Kidney epithelial cell (primary cell): ENCODE data around the gene IMMP2L. TPM values are rescaled to one million over a fixed set of nuclear protein-coding genes. Genes with fewer than 3 reads are reported as not detected.

Experiments used
- DNase-seq: peaks from one replicate; pipeline ENCODE4 v3.0.0-alpha.2; 2010; ENCODE audit warnings: low read depth
- H3K27me3 ChIP-seq: 2 replicates; pipeline ENCODE4 v1.6.0; 2011; ENCODE audit warnings: low read length; ENCODE audit not compliant: control insufficient read depth, insufficient read depth
- H3K36me3 ChIP-seq: 2 replicates; pipeline ENCODE4 v1.5.1; 2011; ENCODE audit warnings: low read length; ENCODE audit not compliant: control insufficient read depth, insufficient read depth
- H3K4me3 ChIP-seq: 2 replicates; pipeline ENCODE4 v1.5.1; 2011; ENCODE audit warnings: low read depth, mild to moderate bottlenecking, control low read depth, low read length
- total RNA-seq: library from RNA; depleted of rRNA; stranded (reverse); fragments of >200 nt; gene quantifications from 2 replicates; pipeline ENCODE4 v1.2.3, GENCODE V29; 2015
- TF ChIP-seq, protein P1 (sequence below): IDR thresholded peaks from 2 replicates; pipeline ENCODE4 v1.5.1; 2011; ENCODE audit warnings: mild to moderate bottlenecking, moderate library complexity, low read length, control low read depth, inconsistent platforms; ENCODE audit not compliant: insufficient read depth, poor library complexity, severe bottlenecking

IMMP2L gene
- total RNA-seq, 1 donor from 2014 or later, result 30.8 TPM

DNA sequence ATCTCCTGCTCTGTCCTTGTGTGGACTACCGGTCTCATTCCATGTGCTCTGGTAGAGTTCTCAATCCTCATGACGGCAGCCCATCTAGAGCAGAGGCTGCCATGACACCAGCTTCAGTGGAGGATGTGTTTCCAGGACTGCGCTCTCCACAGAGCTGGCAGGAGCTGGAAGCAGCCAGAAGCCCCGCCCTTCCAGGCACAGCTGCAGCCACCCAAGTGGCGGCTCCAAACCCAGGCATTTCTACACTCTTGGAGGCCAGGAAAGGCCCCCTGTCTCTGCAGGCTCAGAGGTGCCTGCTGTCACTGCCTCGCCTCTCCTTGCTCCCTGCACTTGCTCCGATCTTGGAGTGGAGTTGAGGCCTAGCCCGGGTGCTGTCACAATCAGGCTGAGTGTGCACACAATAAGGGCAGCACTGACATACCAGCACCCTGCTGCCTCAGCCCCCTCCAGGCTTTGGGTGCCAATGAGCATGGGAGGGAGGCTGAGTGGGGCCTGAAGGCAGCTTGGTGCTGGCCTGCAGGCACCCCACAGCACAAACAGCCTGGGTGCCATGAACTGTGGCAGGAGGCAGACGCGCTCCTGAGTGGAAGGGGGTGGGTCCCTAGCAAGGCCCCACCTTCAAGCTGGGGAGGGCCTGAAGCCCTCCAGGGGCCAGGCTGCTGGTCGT, 349.3 kb downstream of the IMMP2L start:
- Histone ChIP-seq H3K36me3 (no peaks in the 10 kb centered on the region), H3K27me3 (no peaks in the 10 kb centered on the region), H3K4me3 (no peak overlapping the region)
- DNase-seq, result no peak
- TF ChIP-seq, protein P1, sequence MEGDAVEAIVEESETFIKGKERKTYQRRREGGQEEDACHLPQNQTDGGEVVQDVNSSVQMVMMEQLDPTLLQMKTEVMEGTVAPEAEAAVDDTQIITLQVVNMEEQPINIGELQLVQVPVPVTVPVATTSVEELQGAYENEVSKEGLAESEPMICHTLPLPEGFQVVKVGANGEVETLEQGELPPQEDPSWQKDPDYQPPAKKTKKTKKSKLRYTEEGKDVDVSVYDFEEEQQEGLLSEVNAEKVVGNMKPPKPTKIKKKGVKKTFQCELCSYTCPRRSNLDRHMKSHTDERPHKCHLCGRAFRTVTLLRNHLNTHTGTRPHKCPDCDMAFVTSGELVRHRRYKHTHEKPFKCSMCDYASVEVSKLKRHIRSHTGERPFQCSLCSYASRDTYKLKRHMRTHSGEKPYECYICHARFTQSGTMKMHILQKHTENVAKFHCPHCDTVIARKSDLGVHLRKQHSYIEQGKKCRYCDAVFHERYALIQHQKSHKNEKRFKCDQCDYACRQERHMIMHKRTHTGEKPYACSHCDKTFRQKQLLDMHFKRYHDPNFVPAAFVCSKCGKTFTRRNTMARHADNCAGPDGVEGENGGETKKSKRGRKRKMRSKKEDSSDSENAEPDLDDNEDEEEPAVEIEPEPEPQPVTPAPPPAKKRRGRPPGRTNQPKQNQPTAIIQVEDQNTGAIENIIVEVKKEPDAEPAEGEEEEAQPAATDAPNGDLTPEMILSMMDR, result no peak

DNA sequence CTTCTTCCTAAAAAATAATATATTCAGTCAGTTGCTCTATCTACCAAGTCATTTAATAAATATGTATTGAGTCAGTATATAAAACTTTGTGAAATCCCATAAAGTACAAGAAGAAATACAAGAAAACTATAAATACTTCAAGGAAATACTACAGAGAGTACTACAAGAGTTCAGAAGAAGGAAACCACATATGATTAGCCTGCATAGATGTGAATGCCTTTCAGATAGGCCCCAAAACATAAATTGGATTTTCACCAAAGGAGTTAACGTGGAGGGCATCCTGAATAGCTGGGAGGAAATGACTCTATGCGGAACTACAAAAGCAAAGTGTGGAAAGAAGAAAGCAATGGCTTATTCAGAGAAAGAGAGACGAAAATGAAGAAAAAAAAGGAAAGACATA, 351.3 kb downstream of the IMMP2L start:
- H3K4me3 ChIP-seq, result no peak overlapping the region
- no peak for DNase-seq
- TF ChIP-seq, protein P1, result no peak
- H3K36me3 ChIP-seq, result no peaks in the 10 kb centered on the region
- no peaks in the 10 kb centered on the region for H3K27me3 ChIP-seq

DNA sequence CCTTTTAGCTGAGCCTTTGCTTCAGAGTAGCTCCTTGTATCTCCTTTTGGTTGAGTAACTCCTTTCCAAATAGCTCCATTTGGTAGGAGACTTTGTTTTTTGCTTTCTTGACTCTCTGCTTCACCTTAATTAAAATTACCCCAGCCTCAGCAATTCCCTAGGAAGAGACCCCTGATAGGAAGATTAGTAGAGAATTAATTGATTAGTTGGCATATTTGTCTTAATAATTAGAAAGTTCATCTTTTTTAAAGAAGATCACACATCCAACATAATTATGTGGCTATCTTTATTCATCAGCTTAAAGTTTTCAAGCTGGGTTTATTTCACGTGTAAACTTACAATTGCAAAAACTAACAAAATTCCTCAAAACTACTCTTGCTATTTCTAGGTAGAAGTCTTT, 352.2 kb downstream of the IMMP2L start:
- no peak for DNase-seq
- Histone ChIP-seq H3K4me3 (no peak overlapping the region), H3K27me3 (no peaks in the 10 kb centered on the region), H3K36me3 (no peaks in the 10 kb centered on the region)
- TF ChIP-seq, protein P1, result no peak

DNA sequence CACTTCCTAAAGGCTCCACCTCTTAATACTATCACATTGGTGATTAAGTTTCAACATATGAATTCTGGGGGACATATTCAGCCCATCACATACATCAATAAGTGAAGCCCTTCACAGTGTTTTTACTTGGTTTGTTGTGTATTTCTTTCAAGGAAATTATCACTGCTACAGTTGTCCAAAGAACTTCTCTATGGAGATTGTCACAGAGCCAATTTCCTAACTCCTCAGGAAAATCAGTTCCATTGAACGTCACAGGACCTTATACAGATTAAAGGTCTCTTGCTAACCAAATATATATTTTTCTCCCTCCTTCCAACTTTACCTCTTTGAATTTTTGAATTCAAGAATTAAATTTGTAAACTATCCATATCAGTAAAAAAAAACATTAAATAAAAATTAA, 357.0 kb downstream of the IMMP2L start:
- no peak for DNase-seq
- H3K36me3 ChIP-seq, result no peaks in the 10 kb centered on the region
- H3K4me3 ChIP-seq, result no peak overlapping the region
- no peaks in the 10 kb centered on the region for H3K27me3 ChIP-seq
- TF ChIP-seq, protein P1, result no peak

DNA sequence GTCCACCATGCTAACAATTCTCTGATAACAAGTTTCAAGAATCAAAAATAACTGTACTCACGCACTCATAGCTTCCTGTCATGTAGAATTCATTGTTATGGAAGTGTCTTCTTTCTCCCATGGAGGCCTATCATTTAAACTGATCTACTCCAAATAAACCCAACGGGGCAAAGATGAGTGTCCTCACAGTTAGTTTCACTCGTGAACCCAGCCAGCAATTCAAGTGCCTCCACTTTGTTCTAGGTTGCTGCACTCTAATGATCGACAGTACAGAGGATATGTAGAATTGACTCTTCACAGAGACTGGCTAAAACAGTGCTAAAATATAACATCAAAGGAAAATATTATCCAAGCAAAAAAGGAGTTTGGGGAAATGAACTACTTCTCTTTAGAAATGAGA, 360.0 kb downstream of the IMMP2L start:
- no peaks in the 10 kb centered on the region for H3K27me3 ChIP-seq
- no peak overlapping the region for H3K4me3 ChIP-seq
- H3K36me3 ChIP-seq, result no peaks in the 10 kb centered on the region
- DNase-seq, result no peak
- TF ChIP-seq, protein P1, result no peak

DNA sequence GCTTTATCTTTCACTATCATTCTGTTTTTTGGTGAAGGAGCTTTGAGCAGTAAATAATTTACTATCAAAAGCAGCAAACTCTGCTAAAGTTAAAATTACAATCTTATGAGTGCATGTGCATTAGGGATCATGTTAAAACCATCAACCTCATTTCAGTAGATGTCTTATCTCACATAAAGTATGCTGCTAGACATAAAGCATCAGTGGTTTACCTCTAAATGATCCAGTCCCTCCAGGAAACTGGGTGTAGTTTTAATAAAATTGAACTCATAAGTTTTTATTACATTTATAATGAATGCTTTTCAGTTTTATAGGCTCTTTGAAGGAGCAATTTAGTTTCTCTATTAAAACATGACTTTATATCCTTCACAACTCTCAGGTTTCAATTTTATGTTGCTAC, 362.6 kb downstream of the IMMP2L start:
- no peaks in the 10 kb centered on the region for H3K27me3 ChIP-seq
- TF ChIP-seq, protein P1, result no peak
- H3K36me3 ChIP-seq, result no peaks in the 10 kb centered on the region
- no peak overlapping the region for H3K4me3 ChIP-seq
- no peak for DNase-seq
